WTC11 (cell line): ENCODE measurements around the gene SRCIN1. TPM values are rescaled to one million over a fixed set of nuclear protein-coding genes. Genes with fewer than 3 reads are reported as not detected.
"Not testable (repeated sequence)": the region's sequence is repeated elsewhere in the genome, so short reads cannot be mapped to it uniquely, and the experiment has no call there.

Source experiments
- ATAC-seq: fragments of 200-7000 bp; cut with Tn5 transposase; 2 replicates; pipeline ENCODE4 v1.10.0; 2021; ENCODE audit warnings: mild to moderate bottlenecking, moderate library complexity
- CTCF ChIA-PET: fragments of 300-600 bp; sonication (Branson Sonifier 250); formaldehyde crosslinking; loops from one replicate; lab custom pipeline; 2021; ENCODE audit warnings: antibody characterized with exemption; lab: Charles Lee
- POLR2A ChIA-PET: fragments of 350-600 bp; sonication (Branson Sonifier 250); formaldehyde crosslinking; loops from one replicate; lab custom pipeline; 2021; ENCODE audit warnings: antibody characterized with exemption; lab: Charles Lee
- DNase-seq: peaks from one replicate; pipeline ENCODE4 v3.0.0; 2021; ENCODE audit warnings: low spot score
- H3K27ac Mint-ChIP-seq: 2 replicates; pipeline ENCODE4 v1.8.0; 2021; ENCODE audit warnings: mixed read lengths
- H3K27me3 Mint-ChIP-seq: 2 replicates; pipeline ENCODE4 v1.8.0; 2021; ENCODE audit warnings: low read depth, mild to moderate bottlenecking, moderate library complexity, mixed read lengths
- H3K36me3 Mint-ChIP-seq: 2 replicates; pipeline ENCODE4 v1.8.0; 2021; ENCODE audit warnings: mixed read lengths
- H3K4me1 Mint-ChIP-seq: 2 replicates; pipeline ENCODE4 v1.8.0; 2022; ENCODE audit warnings: mixed read lengths
- H3K4me3 Mint-ChIP-seq: 2 replicates; pipeline ENCODE4 v1.8.0; 2021; ENCODE audit warnings: mild to moderate bottlenecking, moderate library complexity, mixed read lengths
- H3K9me3 Mint-ChIP-seq: 2 replicates; pipeline ENCODE4 v1.8.0; 2021; ENCODE audit warnings: mixed read lengths
- ATF1 ChIP-seq: sonication (generic); formaldehyde crosslinking; IDR thresholded peaks from 2 replicates; pipeline ENCODE4 v1.8.1; 2023; ENCODE audit warnings: mild to moderate bottlenecking, moderate library complexity, missing genetic modification reagents
- CREB1 ChIP-seq: sonication (generic); formaldehyde crosslinking; IDR thresholded peaks from 2 replicates; pipeline ENCODE4 v1.8.0; 2023; ENCODE audit warnings: mild to moderate bottlenecking, missing genetic modification reagents
- ERG ChIP-seq: fragments of 250-450 bp; sonication (Bioruptor Pico); IDR thresholded peaks from 2 replicates; pipeline ENCODE4 v1.8.0; 2021; ENCODE audit warnings: mild to moderate bottlenecking
- FOXJ3 ChIP-seq: sonication (generic); formaldehyde crosslinking; IDR thresholded peaks from 2 replicates; pipeline ENCODE4 v1.9.0; 2021; ENCODE audit warnings: missing genetic modification reagents, mild to moderate bottlenecking, borderline replicate concordance
- GRHL2 ChIP-seq: fragments of 250-450 bp; sonication (Bioruptor Pico); IDR thresholded peaks from 2 replicates; pipeline ENCODE4 v1.8.0; 2022; ENCODE audit warnings: mild to moderate bottlenecking, moderate library complexity; ENCODE audit not compliant: insufficient replicate concordance, severe bottlenecking
- HMGA2 ChIP-seq: fragments of 250-450 bp; sonication (Bioruptor Pico); IDR thresholded peaks from 2 replicates; pipeline ENCODE4 v1.4.0; 2021; ENCODE audit warnings: mild to moderate bottlenecking, moderate library complexity
- JUN ChIP-seq: sonication (generic); formaldehyde crosslinking; IDR thresholded peaks from 2 replicates; pipeline ENCODE4 v1.8.0; 2023; ENCODE audit warnings: mild to moderate bottlenecking, missing genetic modification reagents
- MAX ChIP-seq: sonication (generic); formaldehyde crosslinking; IDR thresholded peaks from 2 replicates; pipeline ENCODE4 v1.8.0; 2022; ENCODE audit warnings: mild to moderate bottlenecking, missing genetic modification reagents
- MYBL2 ChIP-seq: sonication (generic); formaldehyde crosslinking; IDR thresholded peaks from 2 replicates; pipeline ENCODE4 v1.8.1; 2023; ENCODE audit warnings: mild to moderate bottlenecking, moderate library complexity, missing genetic modification reagents
- NFYB ChIP-seq: sonication (generic); formaldehyde crosslinking; conservative IDR thresholded peaks from 2 replicates; pipeline ENCODE4 v1.8.0; 2022; ENCODE audit warnings: low read depth, missing genetic modification reagents
- PRRX2 ChIP-seq: fragments of 250-450 bp; sonication (Bioruptor Pico); IDR thresholded peaks from 2 replicates; pipeline ENCODE4 v1.8.0; 2021; ENCODE audit warnings: mild to moderate bottlenecking
- RELA ChIP-seq: sonication (generic); formaldehyde crosslinking; IDR thresholded peaks from 2 replicates; pipeline ENCODE4 v1.8.1; 2022; ENCODE audit warnings: missing genetic modification reagents, mild to moderate bottlenecking, borderline replicate concordance
- RORB ChIP-seq: fragments of 250-450 bp; sonication (Bioruptor Pico); IDR thresholded peaks from 2 replicates; pipeline ENCODE4 v1.9.0; 2021; ENCODE audit warnings: mild to moderate bottlenecking
- SOX15 ChIP-seq: fragments of 250-450 bp; sonication (Bioruptor Pico); IDR thresholded peaks from 2 replicates; pipeline ENCODE4 v1.9.0; 2021; ENCODE audit warnings: mild to moderate bottlenecking
- TP53 ChIP-seq: sonication (generic); formaldehyde crosslinking; IDR thresholded peaks from 2 replicates; pipeline ENCODE4 v1.8.1; 2023; ENCODE audit warnings: mild to moderate bottlenecking, missing genetic modification reagents
- ZNF121 ChIP-seq: sonication (generic); formaldehyde crosslinking; IDR thresholded peaks from 2 replicates; pipeline ENCODE4 v1.8.0; 2023; ENCODE audit warnings: missing genetic modification reagents
- ZNF138 ChIP-seq: sonication (generic); formaldehyde crosslinking; conservative IDR thresholded peaks from 2 replicates; pipeline ENCODE4 v1.8.1; 2022; ENCODE audit warnings: mild to moderate bottlenecking, moderate library complexity, missing genetic modification reagents
- ZNF532 ChIP-seq: fragments of 250-450 bp; sonication (Bioruptor Pico); IDR thresholded peaks from 2 replicates; pipeline ENCODE4 v1.9.0; 2021; ENCODE audit warnings: mild to moderate bottlenecking, borderline replicate concordance
- ZNF671 ChIP-seq: fragments of 250-450 bp; sonication (Bioruptor Pico); IDR thresholded peaks from 2 replicates; pipeline ENCODE4 v1.8.0; 2021; ENCODE audit warnings: mild to moderate bottlenecking
- total RNA-seq: library from RNA; stranded (reverse); gene quantifications from 3 replicates; pipeline ENCODE4 v1.2.3, GENCODE V29; 2021

Gene SRCIN1
- total RNA-seq, 1 experiment from 2014 or later: 17.3 TPM

- ATAC-seq (peak; percentile 65), DNase-seq (peak; percentile 10)
- Mint-ChIP-seq H3K4me1 (peaks cover 30% of the 10 kb centered on the region), H3K36me3 (no peaks in the 10 kb centered on the region), H3K9me3 (no peaks in the 10 kb centered on the region), H3K27me3 (peaks cover 25% of the 10 kb centered on the region), H3K27ac (no peak overlapping the region), H3K4me3 (no peak overlapping the region)
- no peak for TF ChIP-seq ZNF138 (CRISPR knock-in tag)
- POLR2A ChIA-PET: no interaction called here
- CTCF ChIA-PET: interaction anchor here (0.5 to 28.2 kb wide), 8 partner anchors 8 to 114 kb away, joined by 3 to 727 read pairs (median 3); partner anchors contain the start of gene SRCIN1
These were observed 49.0 kb upstream of the SRCIN1 start for GRCh38 chr17:38654411-38655398.

- POLR2A ChIA-PET: no interaction called here
- Mint-ChIP-seq H3K4me3 (no peak overlapping the region), H3K4me1 (peaks cover 30% of the 10 kb centered on the region), H3K27ac (no peak overlapping the region), H3K27me3 (peaks cover 24% of the 10 kb centered on the region), H3K36me3 (no peaks in the 10 kb centered on the region), H3K9me3 (no peaks in the 10 kb centered on the region)
- no peak for ATAC-seq
- CTCF ChIA-PET: interaction anchor here (0.6 to 28.2 kb wide), 4 partner anchors 9 to 541 kb away, joined by 3 to 727 read pairs (median 10); partner anchors contain the start of gene SRCIN1
- TF ChIP-seq CREB1 (CRISPR knock-in tag) (no peak), MYBL2 (CRISPR knock-in tag) (no peak), PRRX2 (no peak), TP53 (no peak), ZNF671 (CRISPR knock-in tag) (no peak), ZNF121 (no peak), NFYB (CRISPR knock-in tag) (no peak), HMGA2 (no peak), SOX15 (CRISPR knock-in tag) (no peak), FOXJ3 (CRISPR knock-in tag) (no peak), RORB (no peak), RELA (no peak), GRHL2 (CRISPR knock-in tag) (no peak), ERG (CRISPR knock-in tag) (no peak), ZNF532 (no peak), JUN (CRISPR knock-in tag) (no peak)
- DNase-seq: no peak
These were observed 47.9 kb upstream of the SRCIN1 start for GRCh38 chr17:38653679-38654078.

- no peak for TF ChIP-seq ATF1 (CRISPR knock-in tag)
- no peak for TF ChIP-seq MAX (CRISPR knock-in tag)
- no peak for TF ChIP-seq ZNF671 (CRISPR knock-in tag)
- Mint-ChIP-seq H3K4me1 (peaks cover 26% of the 10 kb centered on the region), H3K36me3 (no peaks in the 10 kb centered on the region), H3K4me3 (no peak overlapping the region), H3K27ac (no peak overlapping the region), H3K9me3 (no peaks in the 10 kb centered on the region), H3K27me3 (peaks cover 19% of the 10 kb centered on the region)
- ATAC-seq (no peak), DNase-seq (no peak)
- ChIA-PET POLR2A (no interaction called here), CTCF (interaction anchor here (0.6 to 28.2 kb wide), 5 partner anchors 10 to 541 kb away, joined by 3 to 727 read pairs (median 11); partner anchors contain the start of gene SRCIN1)
These were observed 47.5 kb upstream of the SRCIN1 start for GRCh38 chr17:38653230-38653629.

GRCh38 chr17:38650653-38651173, 45.0 kb upstream of the SRCIN1 start:
- H3K4me3 Mint-ChIP-seq, H3K9me3 Mint-ChIP-seq, H3K27me3 Mint-ChIP-seq, H3K36me3 Mint-ChIP-seq, ATAC-seq: not testable (repeated sequence)
- ChIA-PET POLR2A (interaction anchor here (0.7 kb wide), 1 partner anchor 211 kb away, joined by 4 read pairs; no protein-coding TSS in a partner anchor), CTCF (interaction anchor here (1.1 to 28.2 kb wide), 5 partner anchors 10 to 93 kb away, joined by 3 to 727 read pairs (median 8); partner anchors contain the start of gene SRCIN1)
- H3K27ac Mint-ChIP-seq: peak overlapping the region; percentile 72; the same call in 1 of the 2 replicates
- DNase-seq: peak; percentile 5
- H3K4me1 Mint-ChIP-seq: peaks cover 11% of the 10 kb centered on the region
